ENCODE measurements around the gene NT5C2.
"Not testable (repeated sequence)": the region's sequence is repeated elsewhere in the genome, so short reads cannot be mapped to it uniquely, and the experiment has no call there.

The NT5C2 gene

DNA sequence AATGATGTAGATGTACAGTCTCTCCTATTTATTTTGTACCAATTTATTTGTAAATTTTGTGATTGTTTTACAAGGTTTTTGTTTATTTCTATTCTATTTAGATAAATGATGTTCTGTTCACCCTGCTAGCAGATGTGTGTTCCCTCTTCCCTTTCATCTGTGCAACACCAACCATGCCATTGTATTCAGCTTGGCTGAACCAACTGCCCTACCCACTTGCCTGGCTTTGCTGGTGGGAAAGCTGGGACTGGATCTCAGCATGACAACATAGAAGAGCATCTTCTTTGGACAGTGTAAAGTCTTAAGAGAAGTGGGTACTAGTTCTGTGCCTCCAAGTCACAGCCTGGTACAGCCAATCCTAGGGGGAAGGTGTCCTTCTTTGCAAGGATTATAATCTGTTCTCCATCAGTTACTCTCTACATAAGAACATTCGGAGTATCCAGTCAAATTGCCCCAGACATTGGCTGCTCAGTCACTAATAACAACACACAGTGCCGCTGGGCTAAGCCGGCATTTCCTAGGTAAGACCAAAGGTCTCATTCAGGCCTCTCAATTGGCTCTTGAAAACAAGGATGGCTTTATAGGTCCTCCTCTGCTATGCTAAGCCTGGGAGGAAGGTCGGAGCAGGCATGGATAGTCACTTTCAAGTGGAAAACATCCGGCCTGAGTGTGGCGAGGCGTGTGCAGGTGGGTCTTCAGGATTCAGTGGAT, 109.7 kb downstream of the NT5C2 start:
- no peak for DNase-seq

GRCh38 chr10:103082683-103083082, 110.4 kb downstream of the NT5C2 start:
- no peak for DNase-seq

GRCh38 chr10:103080891-103081581, 112.0 kb downstream of the NT5C2 start:
- no peak for DNase-seq

DNA sequence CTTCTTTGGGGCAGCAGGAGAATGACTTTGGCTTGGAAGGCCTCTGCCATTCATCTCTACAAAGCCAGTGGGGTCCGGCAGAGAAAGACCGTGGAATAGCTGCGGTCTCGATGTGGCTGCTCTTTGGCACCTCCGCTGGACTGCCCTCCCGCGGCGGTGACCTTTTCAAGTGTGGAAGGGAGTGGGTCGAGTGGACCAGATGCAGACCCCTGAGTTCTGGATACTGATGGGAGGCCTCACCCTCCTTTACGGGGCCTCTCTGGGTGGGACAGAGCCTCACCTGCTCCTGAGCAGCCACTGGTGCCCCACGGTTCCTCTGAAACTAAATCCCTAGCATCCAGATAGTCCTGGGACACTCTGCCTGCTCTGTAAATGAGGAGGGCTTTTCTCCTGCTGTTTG, 113.1 kb downstream of the NT5C2 start:
- DNase-seq, result no peak

DNA sequence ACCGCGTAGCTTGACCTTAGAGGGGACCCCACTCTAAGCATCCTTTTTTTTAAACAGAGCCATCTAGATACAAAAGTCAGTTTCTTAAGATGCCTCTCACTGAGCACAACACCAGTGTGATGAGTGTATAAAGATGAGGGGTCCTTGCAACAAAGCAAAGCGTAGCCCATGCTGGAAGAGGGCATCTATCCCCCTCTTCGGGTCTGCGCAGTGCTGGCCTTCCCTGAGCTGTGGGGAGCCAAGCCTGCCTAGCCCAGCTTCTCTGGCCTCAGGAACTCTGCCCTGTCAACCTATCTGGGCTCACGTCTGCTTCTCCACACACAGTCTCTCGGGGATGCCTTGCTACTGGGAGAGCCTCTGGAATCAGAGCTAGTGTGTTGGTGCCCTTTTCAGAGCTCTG, 114.0 kb downstream of the NT5C2 start:
- no peak for DNase-seq

- DNase-seq, result no peak
These were observed 114.4 kb downstream of the NT5C2 start for GRCh38 chr10:103078676-103079075.

- DNase-seq, result no peak
These were observed 114.8 kb downstream of the NT5C2 start for GRCh38 chr10:103078309-103078615.

DNA sequence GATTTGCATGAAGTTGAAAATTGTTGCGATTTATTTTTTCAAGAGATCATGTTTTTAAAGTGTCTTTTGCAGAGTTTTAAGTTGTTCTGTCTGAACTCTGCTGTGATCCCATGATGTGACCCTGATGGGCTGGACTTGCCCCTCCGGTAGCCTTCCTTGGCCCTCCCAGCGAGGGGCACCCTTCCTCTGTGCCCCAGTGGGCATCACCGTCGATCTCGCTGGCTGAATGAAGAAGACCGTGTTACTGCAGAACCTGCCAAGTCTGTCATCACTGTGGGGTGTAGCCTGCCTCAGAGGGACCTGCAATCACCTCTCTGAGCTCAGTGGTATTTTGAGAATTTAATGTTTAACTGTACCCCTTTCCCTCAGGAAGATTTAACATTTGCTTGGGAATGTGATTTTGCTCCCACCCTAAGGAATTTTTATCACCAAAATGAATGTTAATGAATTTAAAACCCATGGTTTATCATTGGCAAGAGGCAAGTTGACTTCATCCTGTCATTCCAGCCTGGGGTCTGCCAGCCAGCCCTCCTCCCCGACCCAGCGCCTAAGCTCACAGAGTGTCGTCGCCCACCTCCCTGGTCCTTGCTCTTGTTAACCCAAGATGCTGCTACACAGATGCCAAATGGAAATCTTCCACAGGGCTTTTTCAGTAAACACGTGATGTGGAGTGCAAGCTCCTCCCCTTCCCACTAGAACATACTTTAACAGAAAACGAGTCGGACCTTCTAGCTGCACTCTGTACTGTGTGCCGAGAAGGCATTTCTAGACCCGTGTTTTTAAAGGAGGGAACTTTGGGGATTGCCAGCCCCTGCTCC, 115.4 kb downstream of the NT5C2 start:
- DNase-seq, result no peak

DNA sequence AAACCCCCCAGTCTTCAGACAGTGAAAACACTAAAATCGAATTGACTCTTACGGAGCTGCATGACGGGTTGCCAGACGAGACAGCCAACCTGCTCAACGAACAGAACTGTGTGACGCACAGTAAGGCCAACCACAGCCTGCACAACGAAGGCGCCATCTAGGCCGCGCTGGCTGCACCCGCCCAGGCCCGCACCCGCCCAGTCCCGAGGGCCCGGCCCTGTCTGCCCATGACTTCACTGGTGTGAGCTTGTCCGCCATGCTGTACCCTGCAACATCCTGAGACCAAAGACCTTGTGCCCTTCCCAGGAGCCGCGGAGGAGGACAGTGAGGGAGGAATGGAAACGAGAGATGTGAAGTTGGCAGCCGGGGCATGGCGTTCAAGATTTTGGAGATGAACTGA, 116.1 kb downstream of the NT5C2 start:
- no peak for DNase-seq

DNA sequence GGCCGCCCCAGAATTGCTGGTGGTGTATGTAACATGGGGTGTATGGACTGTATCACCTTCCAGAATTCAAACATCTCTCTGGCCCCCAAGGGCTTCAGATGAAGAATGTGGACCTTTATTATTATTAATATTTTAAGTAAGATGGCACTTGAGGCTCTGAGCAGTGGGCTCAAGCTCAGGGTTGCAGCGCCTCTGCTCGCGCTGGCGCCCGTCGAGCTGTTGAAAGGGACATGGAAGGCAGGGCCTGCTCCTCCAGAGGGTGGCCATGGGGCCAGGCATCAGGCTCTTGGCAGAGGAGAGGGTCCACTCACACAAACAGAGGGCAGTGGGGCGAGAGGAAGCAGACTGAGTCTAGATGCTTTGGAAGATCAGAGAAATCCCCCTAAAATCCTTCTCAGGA, 120.2 kb downstream of the NT5C2 start:
- no peak for DNase-seq

GRCh38 chr10:103072276-103072675, 120.8 kb downstream of the NT5C2 start:
- DNase-seq, result no peak

DNA sequence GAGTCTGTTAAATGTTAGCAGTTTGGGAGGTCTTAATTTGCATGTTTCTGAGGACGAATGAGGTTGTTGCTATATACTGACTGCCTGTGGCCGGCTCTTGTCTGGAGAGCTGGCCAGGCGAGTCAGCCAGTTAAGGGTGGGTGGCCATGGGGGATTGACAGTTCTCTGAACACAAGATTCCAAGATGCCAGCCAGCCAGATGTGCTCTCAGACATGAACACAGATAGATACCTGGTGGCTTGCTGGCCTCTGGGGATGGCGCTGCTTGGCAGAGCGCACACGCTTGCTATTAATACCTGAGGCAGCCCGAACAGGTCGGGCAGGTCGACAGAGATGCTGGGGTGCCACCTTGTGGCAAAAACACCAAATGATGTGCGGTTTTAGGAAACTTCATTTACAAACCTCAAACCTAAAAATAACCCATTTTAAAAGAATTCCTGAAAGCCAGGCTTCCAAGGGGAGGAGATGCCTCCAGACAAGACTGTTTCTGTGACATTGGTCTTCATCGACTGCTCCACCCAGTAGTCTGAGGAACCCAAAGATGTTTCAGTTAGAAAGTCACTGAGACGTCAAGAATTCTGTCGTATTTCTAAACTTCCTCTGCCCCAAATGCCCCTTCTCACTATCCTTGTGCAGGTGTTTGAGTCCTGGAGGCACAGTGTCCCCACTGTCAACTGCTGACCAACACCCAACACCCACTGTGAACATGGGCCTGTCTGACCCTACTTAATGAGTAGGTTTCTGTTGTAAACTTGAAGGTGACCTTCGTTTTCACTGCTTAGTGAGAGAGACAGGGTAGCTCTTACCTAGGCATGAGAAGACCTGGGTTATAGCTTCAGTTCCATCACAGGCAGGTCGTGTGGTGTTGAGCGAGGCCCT, 123.4 kb downstream of the NT5C2 start:
- peak; percentile 50 for DNase-seq

DNA sequence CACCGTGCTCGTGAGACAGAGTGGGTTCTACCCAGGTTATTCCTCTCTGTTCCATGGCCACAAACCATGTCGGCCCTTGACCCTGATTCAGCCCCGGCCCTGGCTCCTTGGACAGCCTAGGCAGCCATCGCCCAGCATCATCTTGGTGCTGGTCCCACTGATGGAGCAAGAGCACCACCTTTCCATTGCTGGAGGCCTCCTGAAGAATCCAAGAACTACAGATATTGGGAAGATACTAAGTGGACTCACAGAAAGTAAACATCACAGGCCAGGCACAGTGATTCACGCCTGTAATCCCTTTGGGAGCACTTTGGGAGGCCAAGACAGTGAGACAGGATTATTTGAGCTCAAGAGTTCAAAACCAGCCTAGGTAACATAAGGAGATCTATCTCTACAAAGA, 125.1 kb downstream of the NT5C2 start:
- peak; percentile 72 for DNase-seq

- no peak for DNase-seq
These were observed 125.6 kb downstream of the NT5C2 start for GRCh38 chr10:103067484-103067883.

- DNase-seq, result not testable (repeated sequence)
These were observed 126.0 kb downstream of the NT5C2 start for GRCh38 chr10:103067099-103067477.

GRCh38 chr10:103066141-103067098, 126.7 kb downstream of the NT5C2 start:
- no peak for DNase-seq

- peak; percentile 51 for DNase-seq
These were observed 128.1 kb downstream of the NT5C2 start for GRCh38 chr10:103064956-103065355.

- DNase-seq, result no peak
These were observed 130.1 kb downstream of the NT5C2 start for GRCh38 chr10:103062854-103063590.

DNA sequence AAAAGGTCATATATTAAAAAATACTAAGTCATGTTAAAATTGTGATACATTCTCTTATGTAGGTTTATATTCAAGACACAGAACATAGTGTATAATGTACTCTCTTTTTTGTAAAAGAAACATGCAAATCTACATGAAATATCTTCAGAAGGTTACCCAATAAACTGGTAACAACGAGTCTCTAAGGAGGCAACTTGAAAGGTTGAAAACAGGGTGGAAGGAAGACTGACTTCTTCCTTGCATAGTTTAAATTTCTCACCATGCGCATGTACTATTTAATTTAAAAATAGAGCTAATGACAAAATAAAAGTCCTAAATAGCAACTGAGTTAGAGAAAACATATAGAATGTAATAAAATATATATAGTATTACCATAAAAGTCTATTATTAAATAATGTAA, 132.5 kb downstream of the NT5C2 start:
- no peak for DNase-seq

- DNase-seq, result no peak
These were observed 135.0 kb downstream of the NT5C2 start for GRCh38 chr10:103058034-103058433.

DNA sequence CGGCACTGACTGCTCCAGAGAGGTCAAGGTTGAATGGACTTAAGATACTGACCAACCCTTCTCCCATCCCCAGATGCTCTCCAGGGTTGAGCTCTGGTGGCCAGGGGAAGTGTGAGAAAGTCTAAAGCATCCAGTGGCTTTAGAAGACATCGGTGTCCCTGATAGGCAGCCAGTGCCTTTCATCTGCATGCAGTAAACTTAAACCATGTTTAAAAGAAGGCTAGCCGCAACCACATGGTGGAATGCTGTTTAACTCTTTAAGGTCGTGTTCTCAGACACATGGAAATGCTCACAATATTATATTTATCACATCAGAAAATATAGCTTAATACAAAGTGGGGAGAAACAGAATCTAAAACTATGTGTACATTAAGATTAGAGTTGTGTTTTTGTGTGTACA, 138.0 kb downstream of the NT5C2 start:
- no peak for DNase-seq
